Fibroblast of lung (primary cell): ENCODE results near the gene GPRIN2.
"Not testable (repeated sequence)": the region's sequence is repeated elsewhere in the genome, so short reads cannot be mapped to it uniquely, and the experiment has no call there.

Experiments
- EZH2 ChIP-seq: IDR thresholded peaks from 2 replicates; pipeline ENCODE4 v1.5.1; 2012; ENCODE audit warnings: low read length, control low read depth, mild to moderate bottlenecking; ENCODE audit errors: missing control alignments
- TF ChIP-seq, protein P1 (sequence below), 2 donors: IDR thresholded peaks in 1 of 2; conservative IDR thresholded peaks in 1 of 2; 1 replicate in 1 of 2; 2 replicates in 1 of 2; pipeline ENCODE4 v1.5.1; 2011 to 2012; ENCODE audit warnings: low read length in 2 of 2, control low read depth in 1 of 2, inconsistent platforms in 1 of 2, low read depth in 1 of 2, mild to moderate bottlenecking in 1 of 2

GRCh38 chr10:46600516-46600915, 44.1 kb upstream of the GPRIN2 start:
- TF ChIP-seq, protein P1, sequence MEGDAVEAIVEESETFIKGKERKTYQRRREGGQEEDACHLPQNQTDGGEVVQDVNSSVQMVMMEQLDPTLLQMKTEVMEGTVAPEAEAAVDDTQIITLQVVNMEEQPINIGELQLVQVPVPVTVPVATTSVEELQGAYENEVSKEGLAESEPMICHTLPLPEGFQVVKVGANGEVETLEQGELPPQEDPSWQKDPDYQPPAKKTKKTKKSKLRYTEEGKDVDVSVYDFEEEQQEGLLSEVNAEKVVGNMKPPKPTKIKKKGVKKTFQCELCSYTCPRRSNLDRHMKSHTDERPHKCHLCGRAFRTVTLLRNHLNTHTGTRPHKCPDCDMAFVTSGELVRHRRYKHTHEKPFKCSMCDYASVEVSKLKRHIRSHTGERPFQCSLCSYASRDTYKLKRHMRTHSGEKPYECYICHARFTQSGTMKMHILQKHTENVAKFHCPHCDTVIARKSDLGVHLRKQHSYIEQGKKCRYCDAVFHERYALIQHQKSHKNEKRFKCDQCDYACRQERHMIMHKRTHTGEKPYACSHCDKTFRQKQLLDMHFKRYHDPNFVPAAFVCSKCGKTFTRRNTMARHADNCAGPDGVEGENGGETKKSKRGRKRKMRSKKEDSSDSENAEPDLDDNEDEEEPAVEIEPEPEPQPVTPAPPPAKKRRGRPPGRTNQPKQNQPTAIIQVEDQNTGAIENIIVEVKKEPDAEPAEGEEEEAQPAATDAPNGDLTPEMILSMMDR (conservative IDR thresholded peaks at IDR 0.05 in 1 of 2, IDR thresholded peaks at IDR 0.05 in 1 of 2; ENCODE audit: low read depth in 1 of 2, low read length in 2 of 2), result not testable (repeated sequence)
- TF ChIP-seq EZH2, result not testable (repeated sequence)
